H1 (cell line): ENCODE measurements around the gene C2orf74. TPM values are rescaled to one million over a fixed set of nuclear protein-coding genes. Genes with fewer than 3 reads are reported as not detected.

Experiments used
- CTCF ChIA-PET: fragments of 300-600 bp; sonication (Branson Sonifier 250); formaldehyde crosslinking; loops from one replicate; lab custom pipeline; 2021; ENCODE audit not compliant: partially characterized antibody; lab: Charles Lee
- POLR2A ChIA-PET: fragments of 300-600 bp; sonication (Branson Sonifier 250); formaldehyde crosslinking; loops from one replicate; lab custom pipeline; 2021; ENCODE audit warnings: inconsistent platforms; ENCODE audit not compliant: partially characterized antibody; lab: Charles Lee
- DNase-seq, 2 experiments: peaks; one replicate each; pipeline versions ENCODE4 v3.0.0 to v3.0.0-alpha.2; 2010 to 2022; ENCODE audit warnings: low spot score in 2 of 2, low read depth in 1 of 2, mixed read lengths in 1 of 2
- FAIRE-seq: peaks from 2 replicates; lab custom pipeline; 2011; peaks lifted over from hg19 to GRCh38; lab: Jason Lieb, UNC
- H2AFZ ChIP-seq: 2 replicates; pipeline ENCODE4 v1.8.1; 2012; ENCODE audit warnings: low read length, inconsistent platforms
- H2AK5ac ChIP-seq: 2 replicates; pipeline ENCODE4 v1.6.1; 2013; ENCODE audit warnings: low read depth, low read length
- H2BK120ac ChIP-seq: replicated peaks from 2 replicates; pipeline ENCODE3; 2013; ENCODE audit warnings: low read depth, low read length, inconsistent platforms
- H2BK12ac ChIP-seq: 2 replicates; pipeline ENCODE4 v1.6.1; 2013; ENCODE audit warnings: low read depth, low read length
- H2BK15ac ChIP-seq: 2 replicates; pipeline ENCODE4 v1.6.1; 2013; ENCODE audit warnings: low read length
- H2BK20ac ChIP-seq: 2 replicates; pipeline ENCODE4 v1.6.1; 2013; ENCODE audit warnings: low read length
- H2BK5ac ChIP-seq: 2 replicates; pipeline ENCODE4 v1.6.1; 2013; ENCODE audit warnings: low read depth, low read length
- H3K14ac ChIP-seq: 2 replicates; pipeline ENCODE4 v1.6.1; 2013; ENCODE audit warnings: inconsistent platforms; ENCODE audit not compliant: insufficient read length
- H3K18ac ChIP-seq: 2 replicates; pipeline ENCODE4 v1.6.1; 2013; ENCODE audit warnings: low read length; ENCODE audit errors: extremely low read depth
- H3K23ac ChIP-seq: 2 replicates; pipeline ENCODE4 v1.6.1; 2013; ENCODE audit warnings: inconsistent platforms; ENCODE audit not compliant: insufficient read length
- H3K23me2 ChIP-seq: 2 replicates; pipeline ENCODE4 v1.6.1; 2013; ENCODE audit warnings: low read depth, low read length
- H3K27ac ChIP-seq: 2 replicates; pipeline ENCODE4 v1.6.1; 2011; ENCODE audit warnings: low read depth, low read length, inconsistent platforms
- H3K27me3 ChIP-seq, 4 experiments: replicated peaks in 1 of 4; 1 replicate in 1 of 4; 2 replicates in 3 of 4; pipeline versions ENCODE4 v1.6.1 to v1.8.1; 2011 to 2013; ENCODE audit warnings: low read length in 3 of 4, mild to moderate bottlenecking in 3 of 4, inconsistent platforms in 2 of 4, mixed read lengths in 2 of 4, moderate library complexity in 1 of 4; ENCODE audit not compliant: control insufficient read depth in 3 of 4, insufficient read depth in 3 of 4; ENCODE audit errors: extremely low read depth in 1 of 4
- H3K36me3 ChIP-seq, 4 experiments: 2 replicates each; pipeline versions ENCODE4 v1.6.1 to v1.8.1; 2011 to 2013; ENCODE audit warnings: mild to moderate bottlenecking in 4 of 4, low read length in 3 of 4, moderate library complexity in 2 of 4, control low read depth in 1 of 4, inconsistent platforms in 1 of 4; ENCODE audit not compliant: insufficient read depth in 4 of 4, control insufficient read depth in 2 of 4
- H3K4ac ChIP-seq: replicated peaks from 2 replicates; pipeline ENCODE3; 2013; ENCODE audit warnings: low read length, low read depth, mixed read lengths, inconsistent platforms; ENCODE audit not compliant: insufficient read length
- H3K4me1 ChIP-seq, 4 experiments: replicated peaks in 1 of 4; 1 replicate in 1 of 4; 2 replicates in 3 of 4; pipeline versions ENCODE4 v1.6.1 to v1.8.1; 2011 to 2013; ENCODE audit warnings: low read length in 3 of 4, inconsistent platforms in 2 of 4, mixed read lengths in 1 of 4; ENCODE audit not compliant: insufficient read depth in 4 of 4, control insufficient read depth in 3 of 4
- H3K4me2 ChIP-seq, 2 experiments: 2 replicates each; pipeline versions ENCODE4 v1.6.1 to v1.8.1; 2011 to 2013; ENCODE audit warnings: low read depth in 2 of 2, low read length in 2 of 2, control low read depth in 1 of 2, inconsistent platforms in 1 of 2, mild to moderate bottlenecking in 1 of 2; ENCODE audit not compliant: insufficient read depth in 1 of 2
- H3K4me3 ChIP-seq, 4 experiments: fragments of 200-600, 300-600 bp in 1 of 4; sonication (generic), shearing (Covaris generic), sonication (Bioruptor Twin) in 1 of 4; 2 replicates each; pipeline versions ENCODE4 v1.5.1 to v1.8.1; 2011 to 2016; ENCODE audit warnings: low read length in 4 of 4, low read depth in 3 of 4, control low read depth in 2 of 4, inconsistent platforms in 2 of 4, mild to moderate bottlenecking in 2 of 4, mixed read lengths in 1 of 4, moderate library complexity in 1 of 4; ENCODE audit not compliant: insufficient read depth in 2 of 4; ENCODE audit errors: extremely low read depth in 1 of 4
- H3K56ac ChIP-seq: replicated peaks from 2 replicates; pipeline ENCODE3; 2013; ENCODE audit warnings: low read depth, mild to moderate bottlenecking, mixed read lengths, low read length, inconsistent platforms; ENCODE audit not compliant: insufficient read length
- H3K79me1 ChIP-seq: 2 replicates; pipeline ENCODE4 v1.6.1; 2013; ENCODE audit warnings: low read depth, low read length, control low read depth
- H3K79me2 ChIP-seq, 2 experiments: 2 replicates each; pipeline versions ENCODE4 v1.6.1 to v1.8.1; 2012 to 2013; ENCODE audit warnings: low read length in 2 of 2, mild to moderate bottlenecking in 2 of 2, inconsistent platforms in 1 of 2; ENCODE audit not compliant: insufficient read depth in 2 of 2, control insufficient read depth in 1 of 2
- H3K9ac ChIP-seq, 4 experiments: replicated peaks in 1 of 4; 1 replicate in 1 of 4; 2 replicates in 3 of 4; pipeline versions ENCODE4 v1.6.1 to v1.8.1; 2011 to 2013; ENCODE audit warnings: low read depth in 3 of 4, low read length in 3 of 4, control low read depth in 2 of 4, mild to moderate bottlenecking in 2 of 4, moderate library complexity in 2 of 4, inconsistent platforms in 1 of 4; ENCODE audit errors: extremely low read depth in 1 of 4
- H3K9me3 ChIP-seq, 2 experiments: 2 replicates each; pipeline versions ENCODE4 v1.6.1 to v1.8.1; 2012 to 2013; ENCODE audit warnings: mild to moderate bottlenecking in 2 of 2, moderate library complexity in 2 of 2, control low read depth in 1 of 2, inconsistent platforms in 1 of 2, low read depth in 1 of 2, low read length in 1 of 2, mixed read lengths in 1 of 2; ENCODE audit not compliant: insufficient read depth in 2 of 2
- H4K20me1 ChIP-seq, 2 experiments: replicated peaks in 1 of 2; 2 replicates each; pipeline versions ENCODE3 to v1.8.1; 2011 to 2013; ENCODE audit warnings: inconsistent platforms in 2 of 2, low read length in 2 of 2, mild to moderate bottlenecking in 1 of 2; ENCODE audit not compliant: insufficient read depth in 2 of 2, control insufficient read depth in 1 of 2
- H4K5ac ChIP-seq: 2 replicates; pipeline ENCODE4 v1.6.1; 2013; ENCODE audit warnings: low read length, low read depth, mixed read lengths, inconsistent platforms; ENCODE audit not compliant: insufficient read length
- H4K8ac ChIP-seq: 2 replicates; pipeline ENCODE4 v1.8.0; 2013; ENCODE audit warnings: mild to moderate bottlenecking, moderate library complexity, low read length, inconsistent platforms; ENCODE audit not compliant: insufficient read depth; ENCODE audit errors: extremely low read depth
- H4K91ac ChIP-seq: replicated peaks from 2 replicates; pipeline ENCODE3; 2013; ENCODE audit warnings: low read length, mixed read lengths, inconsistent platforms; ENCODE audit not compliant: insufficient read length
- CREB1 ChIP-seq: IDR thresholded peaks from 2 replicates; pipeline ENCODE4 v1.6.1; 2012; ENCODE audit warnings: inconsistent platforms
- KDM4A ChIP-seq: IDR thresholded peaks from one replicate; pipeline ENCODE4 v1.7.1; 2012; ENCODE audit warnings: low read depth, mild to moderate bottlenecking, moderate library complexity, low read length, inconsistent platforms; ENCODE audit not compliant: severe bottlenecking
- NANOG ChIP-seq: IDR thresholded peaks from 2 replicates; pipeline ENCODE4 v1.6.1; 2011; ENCODE audit warnings: low read length, low read depth, mild to moderate bottlenecking, inconsistent platforms; ENCODE audit not compliant: insufficient read depth, poor library complexity, severe bottlenecking
- POU5F1 ChIP-seq: IDR thresholded peaks from 2 replicates; pipeline ENCODE4 v1.6.1; 2011; ENCODE audit warnings: low read depth, mild to moderate bottlenecking, low read length, moderate library complexity
- RBBP5 ChIP-seq: IDR thresholded peaks from 2 replicates; pipeline ENCODE4 v1.7.1; 2012; ENCODE audit warnings: low read depth, mild to moderate bottlenecking, inconsistent platforms, low read length, moderate library complexity, borderline replicate concordance
- RXRA ChIP-seq: IDR thresholded peaks from 2 replicates; pipeline ENCODE4 v1.6.1; 2011; ENCODE audit warnings: low read depth, mild to moderate bottlenecking, low read length, moderate library complexity; ENCODE audit not compliant: insufficient read depth
- SAP30 ChIP-seq: fragments of 300-600 bp; sonication (generic); IDR thresholded peaks from 2 replicates; pipeline ENCODE4 v1.7.1; 2012; ENCODE audit warnings: low read length, moderate library complexity, mild to moderate bottlenecking, inconsistent platforms; ENCODE audit not compliant: insufficient read depth, insufficient replicate concordance
- SP1 ChIP-seq: IDR thresholded peaks from 2 replicates; pipeline ENCODE4 v1.6.1; 2011; ENCODE audit warnings: low read depth, low read length
- SP4 ChIP-seq: IDR thresholded peaks from 2 replicates; pipeline ENCODE4 v1.6.1; 2012; ENCODE audit warnings: low read length, inconsistent platforms
- SRF ChIP-seq: IDR thresholded peaks from 2 replicates; pipeline ENCODE4 v1.6.1; 2011; ENCODE audit warnings: mild to moderate bottlenecking, low read depth, low read length, moderate library complexity
- SUZ12 ChIP-seq: fragments of 200-600 bp; sonication (generic); IDR thresholded peaks from 2 replicates; pipeline ENCODE4 v1.6.1; 2012; ENCODE audit warnings: mild to moderate bottlenecking, inconsistent platforms, low read length, moderate library complexity, mixed read lengths
- TAF7 ChIP-seq: optimal IDR thresholded peaks from 2 replicates; pipeline ENCODE3; 2011; ENCODE audit warnings: low read depth, mild to moderate bottlenecking, inconsistent platforms, low read length, moderate library complexity, borderline replicate concordance
- YY1 ChIP-seq: IDR thresholded peaks from 2 replicates; pipeline ENCODE4 v1.6.1; 2011; ENCODE audit warnings: low read depth, mild to moderate bottlenecking, low read length
- polyA plus RNA-seq, 7 experiments: library from polyadenylated mRNA; depleted of rRNA in 3 of 7; stranded (reverse) in 5 of 7; unstranded in 2 of 7; fragments of >200 nt in 5 of 7; fragments of 200-250 nt in 2 of 7; gene quantifications; 1 replicate in 5 of 7; 2 replicates in 1 of 7; 4 replicates in 1 of 7; pipeline versions ENCODE4 v1.2.1 to v1.2.3, GENCODE V29; 2011 to 2013; ENCODE audit warnings: missing spikeins in 2 of 7, mixed read lengths in 2 of 7
- total RNA-seq: library from RNA; stranded (reverse); fragmentation: NEBNext Ultra II Directional; extraction: Animal tissue kit (Norgen Biotek cat#: 25700); gene quantifications from 2 replicates; pipeline ENCODE4 v1.2.1, GENCODE V29; 2021
- TF ChIP-seq, protein P1 (sequence below): IDR thresholded peaks from 2 replicates; pipeline ENCODE4 v1.6.1; 2011; ENCODE audit warnings: low read depth, mild to moderate bottlenecking, low read length; ENCODE audit not compliant: insufficient read depth

Gene C2orf74
- total and polyA plus RNA-seq, 2 of the 8 experiments (the other 6 are each of a cell fraction or from before 2014, with no cell fraction given), result 2.6 to 9.3 TPM

DNA sequence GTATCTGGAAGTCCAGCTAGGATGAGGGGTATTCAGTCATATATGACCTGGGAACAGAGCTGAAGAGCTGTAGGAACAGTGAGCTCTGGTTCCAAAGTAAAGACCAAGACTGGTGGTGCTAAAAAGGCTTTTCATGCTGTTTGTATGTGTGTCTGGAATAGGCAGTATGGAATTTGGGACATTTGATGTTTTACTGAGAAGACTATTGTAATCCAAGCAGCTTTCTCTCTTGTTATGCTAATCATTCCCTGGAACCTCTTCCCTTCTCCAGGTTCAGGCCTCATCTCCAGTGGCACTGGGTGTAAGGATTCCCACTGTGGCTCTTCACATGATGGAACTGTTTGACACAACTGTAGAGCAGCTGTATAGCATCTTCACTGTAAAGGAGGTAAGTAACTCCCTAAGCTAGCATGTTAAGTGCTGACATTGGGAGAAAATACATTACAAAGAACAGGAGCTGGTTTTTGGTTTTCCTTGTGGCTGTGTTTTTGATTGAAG, 23.3 kb downstream of the C2orf74 start:
- H2BK5ac ChIP-seq, result no peak overlapping the region
- H2BK20ac ChIP-seq, result no peak overlapping the region
- H3K27me3 ChIP-seq, result no peaks in the 10 kb centered on the region
- H4K8ac ChIP-seq, result no peak overlapping the region
- 0 out of 4 replicates have a peak overlapping the region, but pooled peaks of 1 of the 2 experiments have one; percentile 13 for H3K4me2 ChIP-seq
- no peak overlapping the region for H2AFZ ChIP-seq
- H3K4ac ChIP-seq, result no peak overlapping the region
- no peak overlapping the region for H3K56ac ChIP-seq
- ChIA-PET POLR2A (interaction anchor here (0.5 to 2.5 kb wide), 5 partner anchors 9 to 264 kb away, joined by 3 to 12 read pairs (median 5); no protein-coding TSS in a partner anchor), CTCF (interaction anchor here (0.6 to 1.4 kb wide), 3 partner anchors 9 to 68 kb away, joined by 3 read pairs; no protein-coding TSS in a partner anchor)
- DNase-seq, result no peak
- H2BK15ac ChIP-seq, result no peak overlapping the region
- H3K27ac ChIP-seq, result no peak overlapping the region
- peaks cover 2 to 3% of the 10 kb centered on the region in 2 experiments for H4K20me1 ChIP-seq
- H3K14ac ChIP-seq, result no peak overlapping the region
- H2BK12ac ChIP-seq, result no peak overlapping the region
- no peak overlapping the region for H3K23ac ChIP-seq
- no peaks in the 10 kb centered on the region; the same call in 1 of the 2 replicates for H3K23me2 ChIP-seq
- H3K4me1 ChIP-seq, result peaks cover 0 to 7% (median 3%) of the 10 kb centered on the region in 4 experiments; a peak in 3 of 7 replicates
- no peak overlapping the region for H2BK120ac ChIP-seq
- H3K79me2 ChIP-seq, result no peaks in the 10 kb centered on the region
- H3K36me3 ChIP-seq, result peaks cover 17 to 93% (median 57%) of the 10 kb centered on the region in 4 experiments
- no peaks in the 10 kb centered on the region; the same call in 1 of the 2 replicates for H3K79me1 ChIP-seq
- no peak for FAIRE-seq
- H4K5ac ChIP-seq, result no peak overlapping the region
- H2AK5ac ChIP-seq, result no peak overlapping the region
- no peak overlapping the region; a peak in 1 of 8 replicates for H3K4me3 ChIP-seq
- no peak overlapping the region for H4K91ac ChIP-seq
- no peaks in the 10 kb centered on the region for H3K9me3 ChIP-seq
- H3K9ac ChIP-seq, result no peak overlapping the region; a peak in 1 of 7 replicates
- H3K18ac ChIP-seq, result no peak overlapping the region
- no peak for TF ChIP-seq SRF
- no peak for TF ChIP-seq POU5F1
- TF ChIP-seq NANOG, result no peak
- TF ChIP-seq YY1, result no peak
- no peak for TF ChIP-seq SUZ12
- no peak for TF ChIP-seq RXRA
- TF ChIP-seq, protein P1, sequence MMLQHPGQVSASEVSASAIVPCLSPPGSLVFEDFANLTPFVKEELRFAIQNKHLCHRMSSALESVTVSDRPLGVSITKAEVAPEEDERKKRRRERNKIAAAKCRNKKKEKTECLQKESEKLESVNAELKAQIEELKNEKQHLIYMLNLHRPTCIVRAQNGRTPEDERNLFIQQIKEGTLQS, result no peak
- TF ChIP-seq SP4, result no peak
- TF ChIP-seq RBBP5, result no peak
- no peak for TF ChIP-seq CREB1
- TF ChIP-seq SAP30, result no peak
- no peak for TF ChIP-seq KDM4A
- TF ChIP-seq TAF7, result no peak
- no peak for TF ChIP-seq SP1
